Right lung (tissue), 10 donors: Measurements from ENCODE around the gene ZNF528. TPM values are rescaled to one million over a fixed set of nuclear protein-coding genes. Genes with fewer than 3 reads are reported as not detected.

Experiments
- DNase-seq, 2 donors: peaks; one replicate each; pipeline ENCODE4 v3.0.0-alpha.2; 2013
- long read RNA-seq, 8 donors: transcript quantifications; one replicate each; lab custom pipeline, GENCODE V29; 2026
- polyA plus RNA-seq, 5 donors: library from polyadenylated mRNA; unstranded; fragments of 120-200 nt; gene quantifications; one replicate each; pipeline versions ENCODE4 v1.2.1 to v1.2.3, GENCODE V29; 2013; ENCODE audit warnings: inconsistent platforms in 1 of 5, low replicate concordance in 1 of 5; ENCODE audit not compliant: insufficient read length in 5 of 5, insufficient read depth in 1 of 5

ZNF528 gene
- 10 to 100 TPM; 33.9 to 90.4 (median 70.9) TPM for polyA plus RNA-seq
- long read RNA-seq, donor 1, full-length matches to known transcripts, result 47 of 47 reads
- long read RNA-seq, donor 1, partial matches to known transcripts, result 0 of 47 reads
- long read RNA-seq, donor 1, other reads (novel, unspliced or antisense), result 0 of 47 reads
- long read RNA-seq, donor 2, full-length matches to known transcripts, result 12 of 12 reads
- long read RNA-seq, donor 2, partial matches to known transcripts, result 0 of 12 reads
- long read RNA-seq, donor 2, other reads (novel, unspliced or antisense), result 0 of 12 reads
- long read RNA-seq, donor 3, full-length matches to known transcripts, result 34 of 34 reads
- long read RNA-seq, donor 3, partial matches to known transcripts, result 0 of 34 reads
- long read RNA-seq, donor 3, other reads (novel, unspliced or antisense), result 0 of 34 reads
- long read RNA-seq, donor 4, full-length matches to known transcripts, result 32 of 32 reads
- long read RNA-seq, donor 4, partial matches to known transcripts, result 0 of 32 reads
- long read RNA-seq, donor 4, other reads (novel, unspliced or antisense), result 0 of 32 reads
- long read RNA-seq, donor 5, full-length matches to known transcripts, result 40 of 40 reads
- long read RNA-seq, donor 5, partial matches to known transcripts, result 0 of 40 reads
- long read RNA-seq, donor 5, other reads (novel, unspliced or antisense), result 0 of 40 reads
- long read RNA-seq, donor 6, full-length matches to known transcripts, result 47 of 47 reads
- long read RNA-seq, donor 6, partial matches to known transcripts, result 0 of 47 reads
- long read RNA-seq, donor 6, other reads (novel, unspliced or antisense), result 0 of 47 reads
- long read RNA-seq, donor 7, full-length matches to known transcripts, result 42 of 42 reads
- long read RNA-seq, donor 7, partial matches to known transcripts, result 0 of 42 reads
- long read RNA-seq, donor 7, other reads (novel, unspliced or antisense), result 0 of 42 reads
- long read RNA-seq, donor 8, full-length matches to known transcripts, result 13 of 13 reads
- long read RNA-seq, donor 8, partial matches to known transcripts, result 0 of 13 reads
- long read RNA-seq, donor 8, other reads (novel, unspliced or antisense), result 0 of 13 reads

- DNase-seq, result peak; percentile 93
These were observed at the start of gene ZNF528 for GRCh38 chr19:52397310-52398080. ZNF528 (plus strand) TSS chr19:52397849; CDS start chr19:52402014, 4,165 bp downstream.

DNA sequence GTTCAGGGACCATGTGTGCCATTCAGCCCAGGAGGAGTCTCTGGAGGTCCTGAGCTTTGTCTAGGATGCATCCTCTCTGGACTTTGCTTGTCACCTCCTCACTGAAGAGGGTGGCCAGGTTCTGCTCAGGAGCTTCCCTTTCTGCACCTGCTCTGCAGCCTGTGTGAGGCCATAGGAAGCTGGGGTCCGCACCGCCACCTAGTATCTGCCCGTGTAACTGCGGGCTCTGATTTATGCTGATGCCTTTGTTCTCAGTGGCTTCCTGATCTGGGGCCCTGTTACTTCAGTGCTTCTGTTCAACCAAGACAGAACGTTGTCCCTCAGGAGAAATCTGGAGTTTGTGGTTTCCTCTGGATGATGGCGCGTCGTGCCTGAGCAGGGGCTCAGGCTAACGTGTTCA is 46.1 kb upstream of the ZNF528 start:
- DNase-seq, result no peak

- no peak for DNase-seq
These were observed 31.2 kb upstream of the ZNF528 start for GRCh38 chr19:52366414-52366824.

DNA sequence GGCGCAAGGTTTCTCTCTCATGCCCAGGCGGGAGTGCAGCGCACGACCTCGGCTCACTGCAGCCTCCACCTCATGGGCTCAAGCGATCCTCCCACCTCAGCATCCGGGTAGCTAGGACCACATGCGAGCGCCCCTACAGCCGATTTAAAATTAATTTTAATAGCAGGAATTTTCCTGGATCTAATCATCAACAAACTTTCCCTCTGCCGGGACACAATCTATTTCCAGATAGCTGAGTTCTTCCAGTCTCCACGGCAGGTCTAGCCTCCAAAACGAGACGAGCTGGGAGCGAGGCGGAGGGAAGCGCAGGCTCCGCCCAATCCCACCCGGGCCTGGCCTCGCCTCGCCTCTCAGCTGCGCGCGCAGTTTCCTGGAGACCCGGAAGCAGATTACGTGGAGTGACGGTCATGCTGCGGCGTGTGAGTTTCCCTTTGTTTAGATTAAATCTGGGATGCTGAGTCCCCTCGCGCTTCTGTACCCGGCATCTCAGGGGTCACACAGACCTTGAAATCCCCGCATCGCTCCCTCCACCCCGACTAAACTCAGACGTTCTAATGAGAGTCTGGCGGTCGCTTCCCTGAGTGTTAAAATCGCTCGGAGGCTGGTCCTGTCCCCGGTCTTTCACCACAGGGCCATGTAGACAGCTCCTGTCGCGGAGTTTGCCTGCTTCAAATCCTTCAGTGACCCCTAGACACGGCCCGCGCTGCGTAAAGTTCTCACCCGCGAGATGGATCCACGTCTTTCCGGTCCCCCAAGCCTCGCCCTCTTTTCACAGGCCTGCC is 27.9 kb upstream of the ZNF528 start, which contains the start of gene ZNF880:
Gene ZNF880 (plus strand): TSS at position 365 of the 782 bp plus-strand sequence. CDS start 43 bp downstream, at position 408.
- DNase-seq, result peak; percentile 94

- DNase-seq, result no peak
These were observed 27.3 kb upstream of the ZNF528 start for GRCh38 chr19:52370341-52370710.

- DNase-seq, result no peak
These were observed 6.5 kb upstream of the ZNF528 start for GRCh38 chr19:52391135-52391534.

DNA sequence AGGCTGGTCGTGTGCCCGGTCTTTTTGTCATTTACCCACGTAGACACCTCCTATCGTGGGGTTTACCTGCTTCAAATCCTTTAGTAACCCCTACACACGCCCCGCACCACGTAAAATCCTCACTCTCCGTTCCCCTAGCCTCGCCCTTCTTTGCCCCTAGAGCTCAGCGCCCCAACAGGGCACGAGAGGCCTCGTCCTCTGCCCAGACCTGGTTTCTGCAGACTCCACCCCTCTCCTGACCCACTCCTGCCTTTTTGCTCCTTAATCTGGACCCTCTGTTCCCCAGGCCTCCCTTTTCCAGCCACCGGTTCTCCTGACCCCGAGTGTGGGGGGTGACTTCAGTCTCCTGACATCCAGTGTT is 412 bp downstream of the ZNF528 start:
- DNase-seq, result peak in 1 of 2 donors; percentile 18

DNA sequence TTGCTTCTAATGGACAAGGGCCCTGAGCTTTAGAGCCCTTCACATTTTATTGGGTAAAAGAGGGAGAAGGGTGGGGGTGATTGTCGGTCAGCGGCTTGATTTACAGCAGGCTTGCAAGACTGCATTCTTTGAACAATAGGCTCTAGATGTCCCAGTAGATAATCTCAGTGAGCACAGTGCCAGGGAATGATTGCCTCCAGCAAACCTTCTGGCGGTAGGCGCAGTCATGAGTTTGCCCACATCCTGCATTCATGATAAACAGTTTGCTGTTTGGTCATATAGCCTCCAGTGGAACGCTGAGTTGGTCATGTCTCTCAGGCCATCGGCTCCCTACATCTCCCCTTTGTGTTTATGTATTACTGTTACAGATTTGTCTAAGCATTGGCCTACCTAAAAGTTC is 12.6 kb downstream of the ZNF528 start:
- no peak for DNase-seq

GRCh38 chr19:52415711-52416110 is 18.1 kb downstream of the ZNF528 start:
- DNase-seq, result no peak

GRCh38 chr19:52428937-52429336 is 31.3 kb downstream of the ZNF528 start, which contains the start of gene ZNF534:
ZNF534 (plus strand) TSS chr19:52429148; CDS start chr19:52431475, 2,327 bp downstream.
- DNase-seq, result no peak

- no peak for DNase-seq
These were observed 44.5 kb downstream of the ZNF528 start for GRCh38 chr19:52442179-52442578.

DNA sequence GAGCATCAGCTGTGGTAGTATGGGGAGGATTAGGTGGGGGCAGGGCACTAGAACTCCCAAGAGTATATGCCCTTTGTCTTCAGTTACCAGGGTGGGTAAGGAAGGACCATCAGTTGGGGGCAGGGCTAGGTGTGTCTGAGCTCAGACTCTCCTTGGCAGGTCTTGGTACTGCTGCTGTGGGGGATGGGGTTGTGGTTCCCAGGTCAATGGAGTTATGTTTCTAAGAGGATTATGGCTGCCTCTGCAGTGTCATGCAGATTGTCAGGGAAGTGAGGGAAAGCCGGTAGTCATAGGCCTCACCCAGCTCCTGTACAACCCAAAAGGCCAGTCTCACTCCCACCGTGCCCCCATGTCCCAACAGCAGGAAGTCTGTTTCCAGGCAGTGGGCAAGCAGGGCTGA is 46.9 kb downstream of the ZNF528 start:
- no peak for DNase-seq

GRCh38 chr19:52451241-52451640 is 53.6 kb downstream of the ZNF528 start:
- DNase-seq, result no peak

DNA sequence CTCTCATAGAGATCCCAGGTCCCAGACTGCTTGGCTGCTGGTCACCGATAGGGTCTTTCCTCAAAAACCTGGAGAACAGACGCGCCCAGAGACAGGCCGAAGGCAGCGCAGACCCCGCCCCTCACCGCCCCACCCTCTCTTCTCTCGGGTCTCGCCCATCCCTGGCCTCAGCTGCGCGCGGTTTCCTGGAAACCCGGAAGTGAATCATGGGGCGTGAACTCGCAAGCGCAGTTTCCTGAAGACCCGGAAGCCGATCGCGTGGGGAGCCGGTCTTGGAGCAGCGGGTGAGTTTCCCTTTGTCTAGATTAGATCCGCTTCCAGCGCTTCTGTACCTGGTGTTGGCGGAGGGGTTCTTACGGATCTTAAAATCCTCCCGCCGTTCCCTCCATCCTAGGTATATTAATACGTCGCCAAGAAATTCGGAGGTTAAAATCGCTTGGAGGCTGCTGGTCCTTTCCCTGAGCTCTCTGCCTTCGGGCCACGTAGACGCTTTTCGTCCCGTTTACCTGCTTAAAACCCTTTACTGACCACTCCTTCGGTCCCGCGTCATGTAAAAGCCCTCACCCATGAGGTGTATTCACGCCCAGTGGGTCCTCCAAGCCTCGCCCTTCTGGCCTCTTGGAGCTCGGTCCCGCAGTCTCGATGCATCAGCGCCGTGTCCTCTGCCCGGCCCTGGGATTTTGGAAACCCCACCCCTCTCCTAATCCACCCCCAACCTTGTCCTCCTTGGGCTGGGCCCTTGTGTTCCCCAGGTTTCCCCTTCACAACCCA is 55.9 kb downstream of the ZNF528 start, which contains the start of gene ZNF578:
Gene ZNF578 (plus strand): TSS at position 230 of the 771 bp plus-strand sequence. CDS start 48,293 bp downstream, outside the sequence.
- peak; percentile 82 to 83 for DNase-seq

DNA sequence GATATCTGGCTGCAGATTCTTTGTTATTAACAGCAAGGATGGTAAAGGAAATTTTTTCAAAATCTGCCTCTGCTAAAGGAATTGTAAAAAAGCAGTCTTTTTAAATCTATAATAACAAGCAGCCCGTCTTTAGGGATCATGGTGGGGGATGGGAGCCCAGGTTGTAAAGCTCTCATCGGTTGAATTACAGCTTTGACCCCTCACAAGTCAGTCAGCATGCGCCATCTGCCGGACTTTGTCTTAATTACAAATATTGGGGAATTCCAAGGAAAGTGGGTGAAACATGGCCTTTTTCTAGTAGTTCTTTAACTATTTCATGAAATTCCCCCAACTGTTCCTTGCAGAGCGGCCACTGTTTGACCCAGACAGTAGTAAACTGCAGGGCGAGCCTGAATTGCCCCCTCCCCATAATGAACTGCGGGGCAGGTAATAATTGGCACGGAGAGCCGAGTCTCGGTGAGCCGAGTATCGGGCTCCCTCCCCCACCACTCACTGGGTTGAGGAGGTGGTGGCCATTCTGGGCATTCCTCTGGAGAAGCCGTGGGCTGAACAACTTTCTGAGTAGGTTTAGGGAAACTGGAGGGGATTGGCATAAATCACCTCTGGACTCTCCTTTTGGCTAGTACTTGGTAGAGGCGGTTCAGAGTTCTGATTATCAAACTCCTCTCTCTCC is 67.3 kb downstream of the ZNF528 start:
- DNase-seq, result no peak
